ENCODE data around the gene SEC24D.
A peak's percentile ranks its signal among the peaks of the same experiment; 100 is the strongest.

SEC24D gene

GRCh38 chr4:118711052-118711451 lies 124.9 kb downstream of the SEC24D start:
- no peak for DNase-seq

DNA sequence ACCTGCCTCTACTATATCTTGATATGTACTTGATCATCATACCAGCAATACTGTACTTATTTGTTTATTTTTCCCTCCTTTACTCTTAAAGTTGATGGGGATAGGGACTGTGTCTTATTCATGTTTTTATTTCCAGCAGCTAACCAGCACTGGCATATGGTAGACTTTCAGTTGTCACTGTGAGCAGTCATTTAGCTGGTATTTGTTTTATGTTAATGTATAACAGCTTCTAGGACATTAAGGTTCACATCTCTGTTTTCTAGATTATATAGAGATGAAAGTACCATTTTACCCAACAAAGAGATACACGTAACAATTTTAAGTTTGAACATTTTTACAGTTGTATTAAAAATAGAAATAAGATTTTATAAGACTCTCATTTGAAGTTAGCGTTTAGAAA lies 132.8 kb downstream of the SEC24D start:
- no peak for DNase-seq

- DNase-seq: peak; percentile 90
Measured at GRCh38 chr4:118684873-118685811, 150.8 kb downstream of the SEC24D start, which contains the start of gene METTL14. METTL14 (plus strand) TSS chr4:118685392; CDS start chr4:118685535, 143 bp downstream.

- peak; percentile 14 for DNase-seq
Measured at GRCh38 chr4:118683513-118683912, 152.4 kb downstream of the SEC24D start.

DNA sequence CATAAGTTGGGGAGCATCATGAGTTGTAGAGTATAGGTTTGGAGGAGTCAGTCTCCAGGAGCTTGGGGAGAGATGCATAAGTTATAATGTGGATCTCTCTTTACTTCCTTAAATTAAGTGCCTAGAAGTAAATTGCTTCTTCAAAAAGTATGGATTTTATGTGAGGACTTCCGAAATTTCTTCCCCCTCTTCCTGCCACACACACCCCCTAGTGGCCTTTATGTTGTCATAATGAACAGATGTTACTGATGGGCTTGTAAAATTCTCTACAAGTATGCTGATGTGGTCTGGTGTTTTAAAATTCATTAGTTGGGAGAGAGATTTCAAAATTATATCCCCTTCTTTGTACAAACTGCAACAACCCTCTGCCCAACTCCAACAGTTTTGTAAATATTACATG lies 153.0 kb downstream of the SEC24D start:
- peak; percentile 70 for DNase-seq

- DNase-seq: no peak
Measured at GRCh38 chr4:118680808-118681207, 155.1 kb downstream of the SEC24D start.

GRCh38 chr4:118676128-118676527 lies 159.8 kb downstream of the SEC24D start:
- DNase-seq: no peak
